ENCODE results near the gene PIGT.

The PIGT gene

GRCh38 chr20:45432294-45432693 is 16.4 kb downstream of the PIGT start:
- DNase-seq = no peak

DNA sequence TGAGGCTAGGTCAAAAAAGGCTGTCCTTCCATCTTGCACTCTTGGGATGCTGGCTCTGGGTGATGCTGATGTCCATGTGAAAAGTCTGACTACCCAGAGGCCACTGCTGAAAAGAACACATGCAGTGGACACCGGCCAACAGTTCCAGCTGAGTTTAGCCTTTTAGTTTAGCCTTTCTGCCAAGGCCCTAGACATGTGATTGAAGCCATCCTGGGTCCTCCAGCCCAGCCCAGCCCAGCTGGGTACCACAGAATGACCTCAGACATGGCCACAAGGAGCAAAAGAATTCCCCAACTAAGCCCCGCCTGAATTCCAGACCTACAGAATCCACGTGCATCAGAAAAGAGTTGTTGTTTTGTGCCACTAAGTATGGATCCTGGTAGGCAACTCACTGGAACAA is 17.4 kb downstream of the PIGT start:
- DNase-seq = no peak

- no peak for DNase-seq
Measured at GRCh38 chr20:45433976-45434375, 18.0 kb downstream of the PIGT start.

DNA sequence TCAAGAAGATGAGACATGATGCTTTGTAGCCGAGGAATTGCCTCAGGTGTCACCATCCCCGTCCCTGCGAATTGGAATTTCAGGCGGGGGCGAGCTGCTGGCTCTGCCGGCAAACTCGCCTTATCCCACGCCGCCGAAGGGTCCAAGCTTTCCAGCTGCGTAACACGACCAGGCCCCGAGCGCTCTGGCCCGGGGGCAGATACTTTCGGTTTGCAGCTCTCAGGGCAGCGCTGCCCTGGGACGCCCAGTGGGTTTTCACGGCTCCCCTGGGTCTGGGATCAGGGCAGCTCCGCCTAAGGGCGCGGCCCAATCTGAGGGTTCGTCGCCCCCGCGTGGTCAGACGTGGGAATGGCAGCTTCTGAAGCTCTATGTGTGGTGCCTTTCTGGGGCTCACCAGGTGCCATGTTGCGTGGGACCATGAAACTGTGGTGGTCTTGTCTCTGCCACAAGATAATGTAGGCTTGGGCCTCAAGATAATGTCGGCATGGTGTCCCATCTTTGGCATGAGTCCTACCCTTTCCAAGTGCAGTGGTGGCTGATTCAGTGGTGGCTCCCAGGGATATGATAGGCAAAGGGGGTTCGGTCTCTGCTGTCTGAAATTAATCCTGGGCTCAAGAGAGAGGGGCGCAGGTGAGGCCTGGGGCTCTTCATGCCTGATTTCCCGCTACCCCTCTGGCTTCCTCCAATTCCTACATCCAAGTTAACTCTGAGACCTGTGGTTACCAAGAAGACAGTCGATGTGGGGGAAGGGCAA is 21.0 kb downstream of the PIGT start:
- DNase-seq = peak; percentile 65 to 89

DNA sequence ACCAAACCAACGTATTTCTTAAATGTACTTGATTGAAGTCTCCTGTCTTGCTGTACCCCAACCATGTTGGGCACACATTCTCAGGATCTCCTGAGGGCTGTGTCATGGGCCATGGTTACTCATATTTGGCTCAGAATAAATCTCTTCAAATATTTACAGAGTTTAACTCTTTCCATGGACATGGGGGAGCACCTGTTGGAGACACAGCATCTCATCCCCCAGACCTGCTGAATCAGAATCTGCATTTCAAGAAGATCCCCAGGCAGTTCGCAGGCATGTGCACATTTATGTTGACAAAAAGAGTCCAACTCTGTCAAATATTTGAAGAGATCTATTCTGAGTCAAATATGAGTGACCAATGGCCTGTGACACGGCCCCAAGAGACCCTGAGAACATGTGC is 24.5 kb downstream of the PIGT start:
- no peak for DNase-seq

- DNase-seq = no peak
Measured at GRCh38 chr20:45440891-45441685, 25.1 kb downstream of the PIGT start.

DNA sequence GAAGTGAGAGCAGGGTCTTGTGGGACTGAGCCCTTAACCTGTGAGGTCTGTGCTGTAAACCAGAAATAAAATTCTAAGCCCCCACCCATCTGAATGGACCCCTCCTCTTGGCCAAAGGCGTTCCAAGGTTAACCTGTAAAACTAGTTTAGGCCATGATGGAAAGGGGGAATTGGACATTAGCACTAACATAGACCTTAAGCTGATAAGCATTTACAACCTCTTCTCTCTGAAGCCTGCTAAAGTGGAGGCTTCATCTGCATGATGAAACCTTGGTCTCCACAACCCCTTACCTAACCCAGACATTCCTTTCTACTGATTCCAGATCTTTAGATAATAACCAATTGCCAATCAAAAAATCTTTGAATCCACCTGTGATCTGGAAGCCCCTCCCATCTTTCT is 25.8 kb downstream of the PIGT start:
- no peak for DNase-seq

- no peak for DNase-seq
Measured at GRCh38 chr20:45444050-45444449, 28.1 kb downstream of the PIGT start.

GRCh38 chr20:45445805-45446562 is 30.0 kb downstream of the PIGT start:
- no peak for DNase-seq

DNA sequence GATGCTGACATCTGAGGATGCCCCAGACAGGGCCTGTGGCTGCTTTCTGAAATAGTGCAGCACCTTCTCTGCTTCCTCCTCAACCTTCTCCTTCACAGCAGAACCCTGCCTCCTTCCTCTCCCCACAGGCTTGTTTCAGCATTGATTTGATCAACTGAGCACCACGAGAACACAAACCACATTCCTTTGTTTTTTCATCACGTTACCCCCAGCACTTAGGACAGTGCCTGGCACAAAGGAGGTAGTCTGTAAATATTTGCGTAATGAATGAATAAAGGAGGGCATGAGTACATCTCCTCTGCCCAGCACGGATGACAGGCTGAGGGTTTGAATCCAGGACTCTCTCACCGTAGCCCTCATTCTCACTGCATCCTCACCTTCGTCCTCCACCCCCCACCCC is 32.3 kb downstream of the PIGT start:
- no peak for DNase-seq

GRCh38 chr20:45449528-45449927 is 33.6 kb downstream of the PIGT start:
- no peak for DNase-seq

- DNase-seq = peak in 1 of 2 experiments; percentile 31
Measured at GRCh38 chr20:45450097-45450818, 34.3 kb downstream of the PIGT start.

GRCh38 chr20:45452238-45452637 is 36.3 kb downstream of the PIGT start:
- no peak for DNase-seq

DNA sequence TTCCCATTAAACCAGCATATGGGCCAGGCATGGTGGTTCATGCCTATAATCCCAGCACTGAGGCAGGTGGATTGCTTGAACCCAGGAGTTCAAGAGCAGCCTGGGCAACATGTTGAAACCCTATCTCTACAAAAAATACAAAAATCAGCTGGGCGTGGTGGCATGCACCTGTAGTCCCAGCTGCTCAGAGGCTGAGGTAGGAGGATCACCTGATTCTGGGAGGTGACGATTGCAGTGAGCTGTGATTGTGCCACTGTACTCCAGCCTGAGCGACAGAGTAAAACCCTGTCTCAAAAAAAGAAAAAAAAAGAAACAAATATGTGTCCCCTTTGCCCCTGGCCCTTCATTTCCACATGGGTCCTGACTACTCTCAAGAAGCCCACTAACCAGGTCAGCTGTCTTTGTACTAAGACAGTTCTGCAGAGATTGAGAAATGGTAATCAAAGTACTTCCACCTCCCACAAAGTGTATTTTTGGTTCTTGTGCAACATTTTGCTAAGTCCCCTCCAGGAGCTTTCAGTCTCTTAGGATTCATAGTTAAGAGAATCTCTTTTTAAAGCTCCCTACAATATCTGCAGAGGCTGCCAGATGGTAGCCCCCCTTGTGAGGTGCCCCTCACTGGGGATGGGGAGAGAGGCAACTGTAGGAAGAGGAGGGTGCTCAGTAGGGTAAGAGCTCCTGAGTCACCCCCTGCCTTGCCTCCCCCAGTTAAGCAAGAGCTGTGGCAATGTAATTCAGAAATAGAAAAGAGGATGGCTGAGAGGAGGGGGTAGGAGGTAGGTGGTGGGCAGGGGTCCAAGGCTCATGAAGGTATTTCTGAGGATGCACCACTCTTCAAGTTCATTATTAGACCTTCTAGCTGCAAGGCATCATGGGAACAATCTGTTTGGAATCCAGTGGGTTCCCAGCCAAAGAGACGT is 37.1 kb downstream of the PIGT start:
- no peak for DNase-seq

- peak; percentile 28 to 34 for DNase-seq
Measured at GRCh38 chr20:45456632-45457031, 40.7 kb downstream of the PIGT start.

GRCh38 chr20:45459606-45460005 is 43.7 kb downstream of the PIGT start:
- DNase-seq = no peak

- DNase-seq = no peak
Measured at GRCh38 chr20:45461225-45461624, 45.3 kb downstream of the PIGT start.

GRCh38 chr20:45462711-45463509 is 47.0 kb downstream of the PIGT start:
- DNase-seq = no peak

- DNase-seq = no peak
Measured at GRCh38 chr20:45463709-45464108, 47.8 kb downstream of the PIGT start.

DNA sequence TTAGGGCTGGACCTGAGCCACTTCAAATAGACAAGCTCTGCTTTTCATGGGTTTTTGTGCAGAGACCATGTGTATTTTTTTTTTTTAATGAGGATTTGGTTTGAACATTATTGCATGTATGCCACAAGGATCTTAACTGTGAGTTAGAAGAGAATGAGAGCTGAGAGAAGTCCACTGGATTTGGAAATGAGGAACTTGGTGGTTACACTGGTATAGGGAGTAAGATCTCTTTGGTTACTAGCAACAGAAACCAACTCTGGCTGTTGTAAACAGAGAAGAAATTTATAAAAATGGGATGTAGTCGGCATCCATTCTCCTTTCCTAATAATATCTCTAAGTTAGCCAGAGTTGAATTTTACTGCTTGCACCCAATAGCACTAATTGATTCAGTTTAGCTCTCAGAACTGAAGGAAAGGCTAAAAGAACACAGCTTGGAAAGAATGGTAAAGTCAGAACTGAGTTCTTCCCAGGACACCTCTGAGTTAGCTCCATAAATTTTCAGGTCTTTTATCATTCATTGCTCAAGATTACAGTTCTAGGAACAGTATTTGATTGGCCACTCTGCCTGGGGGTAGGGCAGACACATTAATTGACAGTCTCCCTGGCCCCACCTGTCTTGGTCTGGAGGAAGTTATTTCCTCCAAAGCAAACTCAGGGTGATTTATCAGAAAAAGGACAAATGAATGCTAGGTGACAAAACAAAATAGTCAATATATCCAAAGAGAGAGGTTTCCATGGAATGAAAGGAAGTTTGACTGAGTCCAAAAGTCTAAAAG is 49.7 kb downstream of the PIGT start:
- no peak for DNase-seq
